ENCODE results near the gene FGF2. TPM values are rescaled to one million over a fixed set of nuclear protein-coding genes. Genes with fewer than 3 reads are reported as not detected.

Gene FGF2
- polyA plus RNA-seq, 1 of the 3 experiments (the other 2 are of a cell fraction): 11.1 TPM

DNA sequence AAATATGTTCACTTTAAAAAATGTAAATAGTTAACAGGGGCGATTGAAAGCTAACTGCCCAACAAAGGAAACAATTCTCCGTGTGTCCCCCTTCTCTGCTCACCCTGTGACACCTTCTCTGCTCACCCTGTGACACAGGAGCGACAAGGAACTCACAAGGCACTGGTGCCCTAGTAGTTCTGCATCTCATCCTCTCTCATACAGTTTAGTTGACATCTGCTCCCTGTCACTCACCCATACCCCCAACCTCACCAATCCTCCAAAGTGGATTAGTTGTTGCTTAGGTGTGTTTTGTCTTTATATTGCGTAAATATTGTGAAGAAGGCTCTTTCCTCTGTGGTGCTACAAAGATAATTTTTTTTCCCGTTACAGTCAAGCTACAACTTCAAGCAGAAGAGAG is 49.3 kb downstream of the FGF2 start:
- ChIA-PET POLR2A (no interaction called here), CTCF (no interaction called here)
- H3K9ac ChIP-seq: no peak overlapping the region
- no peaks in the 10 kb centered on the region for H3K27me3 ChIP-seq (ENCODE audit: insufficient read depth)
- peak overlapping the region in 1 of 2 experiments; percentile 38; a peak in 2 of 4 replicates for H3K27ac ChIP-seq (ENCODE audit: low read depth in 2 of 2, low read length in 1 of 2)
- TF ChIP-seq ELF1 (IDR thresholded peaks at IDR 0.05) (no peak), FOXM1 (IDR thresholded peaks at IDR 0.05; ENCODE audit: low read depth) (no peak), RAD21 (IDR thresholded peaks at IDR 0.05; ENCODE audit: low read length) (no peak), RFX5 (IDR thresholded peaks at IDR 0.05; ENCODE audit: low read length) (no peak), SIN3A (IDR thresholded peaks at IDR 0.05; ENCODE audit: borderline replicate concordance, low read depth, low read length) (no peak), EZH2phosphoT487 (IDR thresholded peaks at IDR 0.05; ENCODE audit: borderline replicate concordance, low read depth) (no peak), YY1 (IDR thresholded peaks at IDR 0.05; ENCODE audit: low read depth) (no peak), TEAD4 (IDR thresholded peaks at IDR 0.05; ENCODE audit: borderline replicate concordance, insufficient read depth) (no peak), MXI1 (IDR thresholded peaks at IDR 0.05; ENCODE audit: low read depth, low read length) (no peak), JUND (IDR thresholded peaks at IDR 0.05) (no peak), GATA2 (CRISPR knock-in tag; IDR thresholded peaks at IDR 0.05) (no peak), FOSL2 (IDR thresholded peaks at IDR 0.05; ENCODE audit: borderline replicate concordance, low read depth) (no peak)
- TF ChIP-seq, protein P1, sequence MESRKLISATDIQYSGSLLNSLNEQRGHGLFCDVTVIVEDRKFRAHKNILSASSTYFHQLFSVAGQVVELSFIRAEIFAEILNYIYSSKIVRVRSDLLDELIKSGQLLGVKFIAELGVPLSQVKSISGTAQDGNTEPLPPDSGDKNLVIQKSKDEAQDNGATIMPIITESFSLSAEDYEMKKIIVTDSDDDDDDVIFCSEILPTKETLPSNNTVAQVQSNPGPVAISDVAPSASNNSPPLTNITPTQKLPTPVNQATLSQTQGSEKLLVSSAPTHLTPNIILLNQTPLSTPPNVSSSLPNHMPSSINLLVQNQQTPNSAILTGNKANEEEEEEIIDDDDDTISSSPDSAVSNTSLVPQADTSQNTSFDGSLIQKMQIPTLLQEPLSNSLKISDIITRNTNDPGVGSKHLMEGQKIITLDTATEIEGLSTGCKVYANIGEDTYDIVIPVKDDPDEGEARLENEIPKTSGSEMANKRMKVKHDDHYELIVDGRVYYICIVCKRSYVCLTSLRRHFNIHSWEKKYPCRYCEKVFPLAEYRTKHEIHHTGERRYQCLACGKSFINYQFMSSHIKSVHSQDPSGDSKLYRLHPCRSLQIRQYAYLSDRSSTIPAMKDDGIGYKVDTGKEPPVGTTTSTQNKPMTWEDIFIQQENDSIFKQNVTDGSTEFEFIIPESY (IDR thresholded peaks at IDR 0.05; ENCODE audit: borderline replicate concordance, low read depth): no peak
- TF ChIP-seq, protein P2, sequence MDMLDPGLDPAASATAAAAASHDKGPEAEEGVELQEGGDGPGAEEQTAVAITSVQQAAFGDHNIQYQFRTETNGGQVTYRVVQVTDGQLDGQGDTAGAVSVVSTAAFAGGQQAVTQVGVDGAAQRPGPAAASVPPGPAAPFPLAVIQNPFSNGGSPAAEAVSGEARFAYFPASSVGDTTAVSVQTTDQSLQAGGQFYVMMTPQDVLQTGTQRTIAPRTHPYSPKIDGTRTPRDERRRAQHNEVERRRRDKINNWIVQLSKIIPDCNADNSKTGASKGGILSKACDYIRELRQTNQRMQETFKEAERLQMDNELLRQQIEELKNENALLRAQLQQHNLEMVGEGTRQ (IDR thresholded peaks at IDR 0.05; ENCODE audit: borderline replicate concordance, low read depth, low read length): no peak
- TF ChIP-seq, protein P3, sequence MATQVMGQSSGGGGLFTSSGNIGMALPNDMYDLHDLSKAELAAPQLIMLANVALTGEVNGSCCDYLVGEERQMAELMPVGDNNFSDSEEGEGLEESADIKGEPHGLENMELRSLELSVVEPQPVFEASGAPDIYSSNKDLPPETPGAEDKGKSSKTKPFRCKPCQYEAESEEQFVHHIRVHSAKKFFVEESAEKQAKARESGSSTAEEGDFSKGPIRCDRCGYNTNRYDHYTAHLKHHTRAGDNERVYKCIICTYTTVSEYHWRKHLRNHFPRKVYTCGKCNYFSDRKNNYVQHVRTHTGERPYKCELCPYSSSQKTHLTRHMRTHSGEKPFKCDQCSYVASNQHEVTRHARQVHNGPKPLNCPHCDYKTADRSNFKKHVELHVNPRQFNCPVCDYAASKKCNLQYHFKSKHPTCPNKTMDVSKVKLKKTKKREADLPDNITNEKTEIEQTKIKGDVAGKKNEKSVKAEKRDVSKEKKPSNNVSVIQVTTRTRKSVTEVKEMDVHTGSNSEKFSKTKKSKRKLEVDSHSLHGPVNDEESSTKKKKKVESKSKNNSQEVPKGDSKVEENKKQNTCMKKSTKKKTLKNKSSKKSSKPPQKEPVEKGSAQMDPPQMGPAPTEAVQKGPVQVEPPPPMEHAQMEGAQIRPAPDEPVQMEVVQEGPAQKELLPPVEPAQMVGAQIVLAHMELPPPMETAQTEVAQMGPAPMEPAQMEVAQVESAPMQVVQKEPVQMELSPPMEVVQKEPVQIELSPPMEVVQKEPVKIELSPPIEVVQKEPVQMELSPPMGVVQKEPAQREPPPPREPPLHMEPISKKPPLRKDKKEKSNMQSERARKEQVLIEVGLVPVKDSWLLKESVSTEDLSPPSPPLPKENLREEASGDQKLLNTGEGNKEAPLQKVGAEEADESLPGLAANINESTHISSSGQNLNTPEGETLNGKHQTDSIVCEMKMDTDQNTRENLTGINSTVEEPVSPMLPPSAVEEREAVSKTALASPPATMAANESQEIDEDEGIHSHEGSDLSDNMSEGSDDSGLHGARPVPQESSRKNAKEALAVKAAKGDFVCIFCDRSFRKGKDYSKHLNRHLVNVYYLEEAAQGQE (IDR thresholded peaks at IDR 0.05; ENCODE audit: low read depth, low read length): no peak
- TF ChIP-seq, protein P4, sequence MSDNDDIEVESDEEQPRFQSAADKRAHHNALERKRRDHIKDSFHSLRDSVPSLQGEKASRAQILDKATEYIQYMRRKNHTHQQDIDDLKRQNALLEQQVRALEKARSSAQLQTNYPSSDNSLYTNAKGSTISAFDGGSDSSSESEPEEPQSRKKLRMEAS (IDR thresholded peaks at IDR 0.05; ENCODE audit: low read depth): no peak
- 0 out of 2 replicates have a peak, but pooled peaks cover 4% of the 10 kb centered on the region for H4K20me1 ChIP-seq (ENCODE audit: insufficient read depth)
- H3K9me2 ChIP-seq: no peaks in the 10 kb centered on the region
- H3K4me1 ChIP-seq (ENCODE audit: control insufficient read depth in 1 of 2, insufficient read depth in 2 of 2, low read depth in 1 of 2, low read length in 1 of 2): peaks cover 0 to 28% of the 10 kb centered on the region in 2 experiments; a peak in 2 of 4 replicates
- WGBS (ENCODE audit: low lambda C conversion rate): 89% methylated on average over 5 of the region's 5 CpGs
- H3K79me2 ChIP-seq (ENCODE audit: insufficient read depth): peaks cover 94% of the 10 kb centered on the region
- no peak for DNase-seq
- H3K4me3 ChIP-seq (ENCODE audit: low read depth in 2 of 2, low read length in 1 of 2): no peak overlapping the region
- no peak overlapping the region for H2AFZ ChIP-seq (ENCODE audit: low read depth)
- H3K9me3 ChIP-seq: no peaks in the 10 kb centered on the region
- H3K36me3 ChIP-seq (replicated peaks in 1 of 2; ENCODE audit: control insufficient read depth in 1 of 2, insufficient read depth in 2 of 2, low read length in 1 of 2): peaks cover 31 to 43% of the 10 kb centered on the region in 2 experiments
- no peak overlapping the region; the same call in 1 of the 2 replicates for H3K4me2 ChIP-seq
- H3F3A ChIP-seq (replicated peaks; ENCODE audit: insufficient read depth): peaks cover 39% of the 10 kb centered on the region

All from SK-N-SH (cell line).